ENCODE measurements around the gene KRABD2.

KRABD2 gene

DNA sequence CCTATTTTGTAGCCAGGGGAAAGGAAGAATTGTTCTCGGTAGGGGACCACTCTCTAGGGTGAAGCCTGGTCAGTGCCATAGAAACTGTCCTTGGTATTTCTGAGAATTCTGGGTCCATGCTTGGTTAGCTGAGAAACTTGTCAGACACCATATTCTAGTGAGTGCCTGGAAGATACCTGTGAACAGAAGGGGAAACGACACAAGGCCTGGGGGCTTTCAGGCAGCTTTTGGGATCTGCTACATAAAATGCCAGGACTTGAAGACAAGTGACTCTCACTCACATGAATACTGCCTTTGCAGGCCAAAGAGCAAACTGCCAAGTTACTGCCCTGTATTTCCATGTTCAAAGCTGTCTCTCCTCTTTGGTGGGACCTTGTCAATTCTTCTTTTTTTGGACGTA, 18.6 kb downstream of the KRABD2 start (continued):
- TF ChIP-seq, protein P1, sequence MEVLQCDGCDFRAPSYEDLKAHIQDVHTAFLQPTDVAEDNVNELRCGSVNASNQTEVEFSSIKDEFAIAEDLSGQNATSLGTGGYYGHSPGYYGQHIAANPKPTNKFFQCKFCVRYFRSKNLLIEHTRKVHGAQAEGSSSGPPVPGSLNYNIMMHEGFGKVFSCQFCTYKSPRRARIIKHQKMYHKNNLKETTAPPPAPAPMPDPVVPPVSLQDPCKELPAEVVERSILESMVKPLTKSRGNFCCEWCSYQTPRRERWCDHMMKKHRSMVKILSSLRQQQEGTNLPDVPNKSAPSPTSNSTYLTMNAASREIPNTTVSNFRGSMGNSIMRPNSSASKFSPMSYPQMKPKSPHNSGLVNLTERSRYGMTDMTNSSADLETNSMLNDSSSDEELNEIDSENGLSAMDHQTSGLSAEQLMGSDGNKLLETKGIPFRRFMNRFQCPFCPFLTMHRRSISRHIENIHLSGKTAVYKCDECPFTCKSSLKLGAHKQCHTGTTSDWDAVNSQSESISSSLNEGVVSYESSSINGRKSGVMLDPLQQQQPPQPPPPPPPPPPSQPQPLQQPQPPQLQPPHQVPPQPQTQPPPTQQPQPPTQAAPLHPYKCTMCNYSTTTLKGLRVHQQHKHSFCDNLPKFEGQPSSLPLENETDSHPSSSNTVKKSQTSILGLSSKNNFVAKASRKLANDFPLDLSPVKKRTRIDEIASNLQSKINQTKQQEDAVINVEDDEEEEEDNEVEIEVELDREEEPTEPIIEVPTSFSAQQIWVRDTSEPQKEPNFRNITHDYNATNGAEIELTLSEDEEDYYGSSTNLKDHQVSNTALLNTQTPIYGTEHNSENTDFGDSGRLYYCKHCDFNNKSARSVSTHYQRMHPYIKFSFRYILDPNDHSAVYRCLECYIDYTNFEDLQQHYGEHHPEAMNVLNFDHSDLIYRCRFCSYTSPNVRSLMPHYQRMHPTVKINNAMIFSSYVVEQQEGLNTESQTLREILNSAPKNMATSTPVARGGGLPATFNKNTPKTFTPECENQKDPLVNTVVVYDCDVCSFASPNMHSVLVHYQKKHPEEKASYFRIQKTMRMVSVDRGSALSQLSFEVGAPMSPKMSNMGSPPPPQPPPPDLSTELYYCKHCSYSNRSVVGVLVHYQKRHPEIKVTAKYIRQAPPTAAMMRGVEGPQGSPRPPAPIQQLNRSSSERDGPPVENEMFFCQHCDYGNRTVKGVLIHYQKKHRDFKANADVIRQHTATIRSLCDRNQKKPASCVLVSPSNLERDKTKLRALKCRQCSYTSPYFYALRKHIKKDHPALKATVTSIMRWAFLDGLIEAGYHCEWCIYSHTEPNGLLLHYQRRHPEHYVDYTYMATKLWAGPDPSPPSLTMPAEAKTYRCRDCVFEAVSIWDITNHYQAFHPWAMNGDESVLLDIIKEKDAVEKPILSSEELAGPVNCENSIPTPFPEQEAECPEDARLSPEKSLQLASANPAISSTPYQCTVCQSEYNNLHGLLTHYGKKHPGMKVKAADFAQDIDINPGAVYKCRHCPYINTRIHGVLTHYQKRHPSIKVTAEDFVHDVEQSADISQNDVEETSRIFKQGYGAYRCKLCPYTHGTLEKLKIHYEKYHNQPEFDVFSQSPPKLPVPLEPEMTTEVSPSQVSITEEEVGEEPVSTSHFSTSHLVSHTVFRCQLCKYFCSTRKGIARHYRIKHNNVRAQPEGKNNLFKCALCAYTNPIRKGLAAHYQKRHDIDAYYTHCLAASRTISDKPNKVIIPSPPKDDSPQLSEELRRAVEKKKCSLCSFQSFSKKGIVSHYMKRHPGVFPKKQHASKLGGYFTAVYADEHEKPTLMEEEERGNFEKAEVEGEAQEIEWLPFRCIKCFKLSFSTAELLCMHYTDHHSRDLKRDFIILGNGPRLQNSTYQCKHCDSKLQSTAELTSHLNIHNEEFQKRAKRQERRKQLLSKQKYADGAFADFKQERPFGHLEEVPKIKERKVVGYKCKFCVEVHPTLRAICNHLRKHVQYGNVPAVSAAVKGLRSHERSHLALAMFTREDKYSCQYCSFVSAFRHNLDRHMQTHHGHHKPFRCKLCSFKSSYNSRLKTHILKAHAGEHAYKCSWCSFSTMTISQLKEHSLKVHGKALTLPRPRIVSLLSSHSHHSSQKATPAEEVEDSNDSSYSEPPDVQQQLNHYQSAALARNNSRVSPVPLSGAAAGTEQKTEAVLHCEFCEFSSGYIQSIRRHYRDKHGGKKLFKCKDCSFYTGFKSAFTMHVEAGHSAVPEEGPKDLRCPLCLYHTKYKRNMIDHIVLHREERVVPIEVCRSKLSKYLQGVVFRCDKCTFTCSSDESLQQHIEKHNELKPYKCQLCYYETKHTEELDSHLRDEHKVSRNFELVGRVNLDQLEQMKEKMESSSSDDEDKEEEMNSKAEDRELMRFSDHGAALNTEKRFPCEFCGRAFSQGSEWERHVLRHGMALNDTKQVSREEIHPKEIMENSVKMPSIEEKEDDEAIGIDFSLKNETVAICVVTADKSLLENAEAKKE (CRISPR knock-in tag; IDR thresholded peaks at IDR 0.05): no peak
- TF ChIP-seq NANOG (IDR thresholded peaks at IDR 0.05; ENCODE audit: borderline replicate concordance): no peak
- TF ChIP-seq, protein P2, sequence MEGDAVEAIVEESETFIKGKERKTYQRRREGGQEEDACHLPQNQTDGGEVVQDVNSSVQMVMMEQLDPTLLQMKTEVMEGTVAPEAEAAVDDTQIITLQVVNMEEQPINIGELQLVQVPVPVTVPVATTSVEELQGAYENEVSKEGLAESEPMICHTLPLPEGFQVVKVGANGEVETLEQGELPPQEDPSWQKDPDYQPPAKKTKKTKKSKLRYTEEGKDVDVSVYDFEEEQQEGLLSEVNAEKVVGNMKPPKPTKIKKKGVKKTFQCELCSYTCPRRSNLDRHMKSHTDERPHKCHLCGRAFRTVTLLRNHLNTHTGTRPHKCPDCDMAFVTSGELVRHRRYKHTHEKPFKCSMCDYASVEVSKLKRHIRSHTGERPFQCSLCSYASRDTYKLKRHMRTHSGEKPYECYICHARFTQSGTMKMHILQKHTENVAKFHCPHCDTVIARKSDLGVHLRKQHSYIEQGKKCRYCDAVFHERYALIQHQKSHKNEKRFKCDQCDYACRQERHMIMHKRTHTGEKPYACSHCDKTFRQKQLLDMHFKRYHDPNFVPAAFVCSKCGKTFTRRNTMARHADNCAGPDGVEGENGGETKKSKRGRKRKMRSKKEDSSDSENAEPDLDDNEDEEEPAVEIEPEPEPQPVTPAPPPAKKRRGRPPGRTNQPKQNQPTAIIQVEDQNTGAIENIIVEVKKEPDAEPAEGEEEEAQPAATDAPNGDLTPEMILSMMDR (conservative IDR thresholded peaks at IDR 0.05; ENCODE audit: low read depth in 2 of 2): no peak

DNA sequence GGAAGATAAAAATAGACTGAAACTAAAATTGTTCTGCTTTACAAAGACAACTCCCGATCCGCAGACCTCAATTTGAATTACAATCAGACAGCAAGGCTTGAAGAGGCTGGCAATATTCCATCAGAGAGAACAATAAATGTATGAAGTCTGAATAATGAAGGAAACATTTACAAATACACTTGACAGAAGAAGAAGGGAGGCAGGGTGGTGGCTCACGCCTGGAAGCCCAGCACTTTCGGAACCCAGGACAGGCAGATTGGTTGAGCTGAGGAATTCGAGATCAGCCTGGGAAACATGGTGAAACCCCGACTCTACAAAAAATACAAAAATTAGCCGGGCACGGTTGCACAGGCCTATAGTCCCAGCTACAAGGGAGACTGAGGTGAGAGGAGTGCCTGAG, 22.3 kb downstream of the KRABD2 start:
- H3K79me2 ChIP-seq (replicated peaks; ENCODE audit: insufficient read depth): no peaks in the 10 kb centered on the region
- DNase-seq (ENCODE audit: low spot score) (no peak), ATAC-seq (no peak)
- no peak overlapping the region for H3K27ac Mint-ChIP-seq
- H3K9me2 ChIP-seq (ENCODE audit: insufficient read depth): no peaks in the 10 kb centered on the region
- no peaks in the 10 kb centered on the region; the same call in 1 of the 2 replicates for H3F3A ChIP-seq (replicated peaks; ENCODE audit: low read depth)
- H3K27me3 Mint-ChIP-seq (ENCODE audit: insufficient read depth, low read depth, poor library complexity): peaks cover 3% of the 10 kb centered on the region
- H3K4me2 ChIP-seq: peak overlapping the region; percentile 4; the same call in 1 of the 2 replicates
- no peaks in the 10 kb centered on the region for H4K20me1 ChIP-seq (replicated peaks; ENCODE audit: insufficient read depth)
- no peaks in the 10 kb centered on the region for H3K36me3 ChIP-seq (ENCODE audit: insufficient read depth)
- H3K4me1 Mint-ChIP-seq: peaks cover 5% of the 10 kb centered on the region
- H3K27ac ChIP-seq (ENCODE audit: low read depth): peak overlapping the region; percentile 53; the same call in 1 of the 2 replicates
- H2AFZ ChIP-seq: peak overlapping the region; percentile 61; the same call in 1 of the 2 replicates
- no peaks in the 10 kb centered on the region for H3K27me3 ChIP-seq (ENCODE audit: insufficient read depth)
- H3K9me3 Mint-ChIP-seq: no peaks in the 10 kb centered on the region; the same call in 2 of the 3 replicates
- H3K4me3 Mint-ChIP-seq: no peak overlapping the region
- no peaks in the 10 kb centered on the region for H3K36me3 Mint-ChIP-seq (ENCODE audit: low read depth)
- H3K4me1 ChIP-seq (ENCODE audit: insufficient read depth): peaks cover 8% of the 10 kb centered on the region; the same call in 1 of the 2 replicates
- H3K4me3 ChIP-seq: no peak overlapping the region
- TF ChIP-seq POLR2AphosphoS5 (IDR thresholded peaks at IDR 0.05; ENCODE audit: low read depth) (no peak), ZNF114 (CRISPR knock-in tag; IDR thresholded peaks at IDR 0.05) (no peak)
- TF ChIP-seq, protein P1 (CRISPR knock-in tag; IDR thresholded peaks at IDR 0.05): no peak

All from GM23338 (cell line).